Small intestine (tissue), 7 donors: Measurements from ENCODE around the gene PDZK1. TPM values are rescaled to one million over a fixed set of nuclear protein-coding genes. Genes with fewer than 3 reads are reported as not detected.
"Not testable (repeated sequence)": the region's sequence is repeated elsewhere in the genome, so short reads cannot be mapped to it uniquely, and the experiment has no call there.

Source experiments
- DNase-seq, 2 donors: peaks; one replicate each; pipeline versions ENCODE4 v3.0.0 to v3.0.0-alpha.2; 2013
- FAIRE-seq: peaks from 2 replicates; lab custom pipeline; 2012; peaks lifted over from hg19 to GRCh38; lab: Jason Lieb, UNC
- H3K27ac ChIP-seq, 3 donors: one replicate each; pipeline ENCODE4 v1.5.1; 2013; ENCODE audit warnings: low read length in 2 of 3, mild to moderate bottlenecking in 2 of 3, control low read depth in 1 of 3, inconsistent platforms in 1 of 3, low read depth in 1 of 3, moderate library complexity in 1 of 3
- H3K27me3 ChIP-seq, 3 donors: one replicate each; pipeline ENCODE4 v1.6.1; 2013; ENCODE audit warnings: low read length in 3 of 3, inconsistent platforms in 1 of 3; ENCODE audit not compliant: control insufficient read depth in 3 of 3, insufficient read depth in 3 of 3
- H3K36me3 ChIP-seq, 3 donors: one replicate each; pipeline ENCODE4 v1.6.1; 2013; ENCODE audit warnings: low read length in 3 of 3, inconsistent platforms in 1 of 3, low read depth in 1 of 3, mild to moderate bottlenecking in 1 of 3, moderate library complexity in 1 of 3; ENCODE audit not compliant: control insufficient read depth in 3 of 3, insufficient read depth in 2 of 3
- H3K4me1 ChIP-seq, 3 donors: one replicate each; pipeline ENCODE4 v1.6.1; 2013; ENCODE audit warnings: low read length in 2 of 3, inconsistent platforms in 1 of 3, low read depth in 1 of 3, mild to moderate bottlenecking in 1 of 3, moderate library complexity in 1 of 3; ENCODE audit not compliant: control insufficient read depth in 3 of 3, insufficient read depth in 2 of 3
- H3K4me3 ChIP-seq, 3 donors: one replicate each; pipeline ENCODE4 v1.5.1; 2013; ENCODE audit warnings: low read length in 3 of 3, control low read depth in 1 of 3, inconsistent platforms in 1 of 3, low read depth in 1 of 3, mild to moderate bottlenecking in 1 of 3, moderate library complexity in 1 of 3
- H3K9me3 ChIP-seq, 2 donors: one replicate each; pipeline ENCODE4 v1.6.1; 2013; ENCODE audit warnings: low read depth in 1 of 2, low read length in 1 of 2; ENCODE audit not compliant: control insufficient read depth in 2 of 2, insufficient read depth in 1 of 2
- WGBS, 3 donors: extraction: QIAGEN DNeasy Blood & Tissue Kit; methylation state at CpG; one replicate each; pipeline ENCODE4 v1.1.7; 2013; 5-methylcytosine and 5-hydroxymethylcytosine counted together
- polyA plus RNA-seq, 4 donors: library from polyadenylated mRNA; stranded (reverse) in 3 of 4; unstranded in 1 of 4; fragments of 200-250 nt in 3 of 4; fragments of 120-200 nt in 1 of 4; gene quantifications; one replicate each; pipeline versions ENCODE4 v1.2.1 to v1.2.3, GENCODE V29; 2013
- donor health status: healthy with polysubstance abuse.
- donor health status: control.
- donor health status: control.
- donor health status: Bipolar disorder and iron deficiency.
- donor health status: healthy.

Gene PDZK1
- polyA plus RNA-seq, 4 donors, result 15.1 to 268 (median 87.0) TPM

GRCh38 chr1:145665015-145665414, 42.2 kb downstream of the PDZK1 start:
- H3K27me3 ChIP-seq, H3K4me1 ChIP-seq, H3K27ac ChIP-seq, FAIRE-seq, H3K36me3 ChIP-seq, H3K9me3 ChIP-seq, DNase-seq, H3K4me3 ChIP-seq: not testable (repeated sequence)
- WGBS, 3 donors, result 39 to 66% (median 51%) methylated on average over 4 of the region's 4 CpGs

GRCh38 chr1:145662502-145662901, 44.7 kb downstream of the PDZK1 start:
- FAIRE-seq, result peak; percentile 57
- DNase-seq, H3K27ac ChIP-seq, H3K36me3 ChIP-seq, H3K4me1 ChIP-seq, H3K9me3 ChIP-seq, H3K4me3 ChIP-seq, H3K27me3 ChIP-seq: not testable (repeated sequence)
- 58 to 73% (median 69%) methylated on average over 2 of the region's 2 CpGs for WGBS, 3 donors

- H3K36me3 ChIP-seq, H3K4me1 ChIP-seq, H3K9me3 ChIP-seq, H3K4me3 ChIP-seq, H3K27ac ChIP-seq, H3K27me3 ChIP-seq, FAIRE-seq: not testable (repeated sequence)
- 58 to 90% (median 69%) methylated on average over 4 to 5 of the region's 7 CpGs for WGBS, 3 donors
- peak; percentile 1 to 45 for DNase-seq
Observed at GRCh38 chr1:145656245-145656943, 50.8 kb downstream of the PDZK1 start.

GRCh38 chr1:145643990-145644389, 63.2 kb downstream of the PDZK1 start:
- not testable (repeated sequence) for H3K36me3 ChIP-seq, H3K4me1 ChIP-seq, H3K9me3 ChIP-seq, H3K4me3 ChIP-seq, FAIRE-seq, DNase-seq, H3K27ac ChIP-seq, H3K27me3 ChIP-seq
- WGBS, 3 donors, result no CpG with 5 or more reads among the region's 1 CpG

GRCh38 chr1:145641886-145642285, 65.3 kb downstream of the PDZK1 start:
- FAIRE-seq, H3K27ac ChIP-seq, H3K4me1 ChIP-seq, H3K27me3 ChIP-seq, H3K36me3 ChIP-seq, DNase-seq, H3K9me3 ChIP-seq, H3K4me3 ChIP-seq: not testable (repeated sequence)
- WGBS, 3 donors, result 80 to 100% (median 96%) methylated on average over 1 of the region's 2 CpGs

GRCh38 chr1:145636237-145636636, 70.9 kb downstream of the PDZK1 start:
- not testable (repeated sequence) for FAIRE-seq, H3K36me3 ChIP-seq, H3K4me1 ChIP-seq, DNase-seq, H3K27ac ChIP-seq, H3K9me3 ChIP-seq, H3K27me3 ChIP-seq, H3K4me3 ChIP-seq
- WGBS, 3 donors, result 56 to 67% (median 61%) methylated on average over 1 of the region's 1 CpG

- WGBS, 3 donors, result no CpG with 5 or more reads among the region's 1 CpG
- H3K9me3 ChIP-seq, H3K27me3 ChIP-seq, H3K4me1 ChIP-seq, H3K27ac ChIP-seq, FAIRE-seq, H3K36me3 ChIP-seq, DNase-seq, H3K4me3 ChIP-seq: not testable (repeated sequence)
Observed at GRCh38 chr1:145622177-145622576, 85.0 kb downstream of the PDZK1 start.
